HL-60 (cell line): ENCODE results near the gene PCDH18.

ENCODE experiments used
- DNase-seq, 2 experiments: peaks; one replicate each; pipeline ENCODE4 v3.0.0-alpha.2; 2010 to 2020; ENCODE audit warnings: low read depth in 1 of 2, low spot score in 1 of 2
- H3K27ac ChIP-seq: fragments of 250-450 bp; sonication (Bioruptor Pico); replicated peaks from 2 replicates; pipeline ENCODE4 v1.5.1; 2020; ENCODE audit warnings: mild to moderate bottlenecking, moderate library complexity
- H3K27me3 ChIP-seq: fragments of 250-450 bp; sonication (Bioruptor Pico); 2 replicates; pipeline ENCODE4 v1.5.1; 2021; ENCODE audit warnings: mild to moderate bottlenecking, moderate library complexity; ENCODE audit not compliant: insufficient read depth, poor library complexity, severe bottlenecking
- H3K4me3 ChIP-seq: replicated peaks from 2 replicates; pipeline ENCODE4 v1.5.1; 2011; ENCODE audit warnings: mild to moderate bottlenecking, control low read depth, low read length; ENCODE audit not compliant: insufficient read depth
- GABPA ChIP-seq: IDR thresholded peaks from 2 replicates; pipeline ENCODE4 v1.6.1; 2012; ENCODE audit warnings: low read depth
- POLR2AphosphoS5 ChIP-seq: IDR thresholded peaks from 2 replicates; pipeline ENCODE4 v1.6.1; 2012; ENCODE audit warnings: low read depth
- SPI1 ChIP-seq: IDR thresholded peaks from 2 replicates; pipeline ENCODE4 v1.6.1; 2012; ENCODE audit warnings: low read depth, mild to moderate bottlenecking, borderline replicate concordance
- long read RNA-seq: library from polyadenylated mRNA; unstranded; transcript quantifications from one replicate; pipeline ENCODE4 v2.0.0, GENCODE V29; 2020
- TF ChIP-seq, protein P1 (sequence below): IDR thresholded peaks from 2 replicates; pipeline ENCODE4 v1.6.1; 2012; ENCODE audit warnings: low read depth; ENCODE audit not compliant: insufficient replicate concordance
- TF ChIP-seq, protein P2 (sequence below): IDR thresholded peaks from one replicate; pipeline ENCODE4 v1.5.1; 2011; ENCODE audit warnings: low read length, control low read depth, inconsistent platforms; ENCODE audit not compliant: insufficient read depth

The PCDH18 gene, protein sequence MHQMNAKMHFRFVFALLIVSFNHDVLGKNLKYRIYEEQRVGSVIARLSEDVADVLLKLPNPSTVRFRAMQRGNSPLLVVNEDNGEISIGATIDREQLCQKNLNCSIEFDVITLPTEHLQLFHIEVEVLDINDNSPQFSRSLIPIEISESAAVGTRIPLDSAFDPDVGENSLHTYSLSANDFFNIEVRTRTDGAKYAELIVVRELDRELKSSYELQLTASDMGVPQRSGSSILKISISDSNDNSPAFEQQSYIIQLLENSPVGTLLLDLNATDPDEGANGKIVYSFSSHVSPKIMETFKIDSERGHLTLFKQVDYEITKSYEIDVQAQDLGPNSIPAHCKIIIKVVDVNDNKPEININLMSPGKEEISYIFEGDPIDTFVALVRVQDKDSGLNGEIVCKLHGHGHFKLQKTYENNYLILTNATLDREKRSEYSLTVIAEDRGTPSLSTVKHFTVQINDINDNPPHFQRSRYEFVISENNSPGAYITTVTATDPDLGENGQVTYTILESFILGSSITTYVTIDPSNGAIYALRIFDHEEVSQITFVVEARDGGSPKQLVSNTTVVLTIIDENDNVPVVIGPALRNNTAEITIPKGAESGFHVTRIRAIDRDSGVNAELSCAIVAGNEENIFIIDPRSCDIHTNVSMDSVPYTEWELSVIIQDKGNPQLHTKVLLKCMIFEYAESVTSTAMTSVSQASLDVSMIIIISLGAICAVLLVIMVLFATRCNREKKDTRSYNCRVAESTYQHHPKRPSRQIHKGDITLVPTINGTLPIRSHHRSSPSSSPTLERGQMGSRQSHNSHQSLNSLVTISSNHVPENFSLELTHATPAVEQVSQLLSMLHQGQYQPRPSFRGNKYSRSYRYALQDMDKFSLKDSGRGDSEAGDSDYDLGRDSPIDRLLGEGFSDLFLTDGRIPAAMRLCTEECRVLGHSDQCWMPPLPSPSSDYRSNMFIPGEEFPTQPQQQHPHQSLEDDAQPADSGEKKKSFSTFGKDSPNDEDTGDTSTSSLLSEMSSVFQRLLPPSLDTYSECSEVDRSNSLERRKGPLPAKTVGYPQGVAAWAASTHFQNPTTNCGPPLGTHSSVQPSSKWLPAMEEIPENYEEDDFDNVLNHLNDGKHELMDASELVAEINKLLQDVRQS
- long read RNA-seq: 0 reads

DNA sequence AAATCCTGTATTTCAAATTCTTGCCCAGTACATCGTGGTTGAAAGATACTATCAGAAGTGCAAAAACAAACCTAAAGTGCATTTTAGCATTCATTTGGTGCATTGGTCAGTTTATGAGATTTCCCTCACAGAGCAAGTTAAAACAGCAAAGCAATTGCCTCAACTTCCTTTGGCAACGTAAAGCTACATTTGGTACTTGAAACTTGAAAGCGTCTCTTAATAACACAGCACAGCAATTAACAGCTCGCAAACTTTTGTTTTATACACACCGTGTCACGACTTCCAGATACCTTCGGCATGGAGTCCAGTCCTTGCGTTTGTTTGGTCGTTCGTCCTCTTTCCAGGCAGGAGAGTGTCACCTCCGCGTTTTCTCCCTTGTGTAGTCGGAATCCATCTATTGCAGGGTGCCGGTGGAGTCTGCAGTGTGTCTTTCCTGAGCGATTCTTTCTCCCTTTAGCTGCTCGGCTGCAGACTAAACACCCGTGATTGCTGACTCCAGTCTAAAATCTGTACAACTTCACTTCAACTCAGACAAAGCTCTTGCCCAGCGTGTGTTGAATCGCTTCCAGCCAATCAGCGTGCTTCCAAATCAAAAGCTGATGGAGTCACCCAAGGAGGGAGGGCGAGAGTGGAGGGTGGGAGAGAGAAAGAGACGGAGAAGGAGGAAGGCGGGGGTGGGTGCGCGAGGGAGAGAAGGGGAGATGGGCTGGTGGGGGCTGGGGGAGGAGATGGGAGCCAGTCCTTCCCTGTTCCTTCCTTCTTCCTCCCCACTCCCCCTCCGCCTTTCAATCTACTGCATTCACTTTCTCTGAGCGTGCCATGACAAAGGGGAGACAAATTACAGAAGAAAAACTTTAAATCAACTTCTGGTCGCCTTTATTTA, at the start of gene PCDH18:
Gene PCDH18 (minus strand): TSS at position 509 of the 883 bp plus-strand sequence. CDS start 406 bp downstream, at position 103.
- no peak for DNase-seq
- Histone ChIP-seq H3K27ac (no peak within 1 kb of the TSS), H3K27me3 (peaks cover 7% of the 10 kb centered on the region), H3K4me3 (no peak within 1 kb of the TSS)
- TF ChIP-seq GABPA (no peak), SPI1 (no peak), POLR2AphosphoS5 (no peak)
- TF ChIP-seq, protein P1, sequence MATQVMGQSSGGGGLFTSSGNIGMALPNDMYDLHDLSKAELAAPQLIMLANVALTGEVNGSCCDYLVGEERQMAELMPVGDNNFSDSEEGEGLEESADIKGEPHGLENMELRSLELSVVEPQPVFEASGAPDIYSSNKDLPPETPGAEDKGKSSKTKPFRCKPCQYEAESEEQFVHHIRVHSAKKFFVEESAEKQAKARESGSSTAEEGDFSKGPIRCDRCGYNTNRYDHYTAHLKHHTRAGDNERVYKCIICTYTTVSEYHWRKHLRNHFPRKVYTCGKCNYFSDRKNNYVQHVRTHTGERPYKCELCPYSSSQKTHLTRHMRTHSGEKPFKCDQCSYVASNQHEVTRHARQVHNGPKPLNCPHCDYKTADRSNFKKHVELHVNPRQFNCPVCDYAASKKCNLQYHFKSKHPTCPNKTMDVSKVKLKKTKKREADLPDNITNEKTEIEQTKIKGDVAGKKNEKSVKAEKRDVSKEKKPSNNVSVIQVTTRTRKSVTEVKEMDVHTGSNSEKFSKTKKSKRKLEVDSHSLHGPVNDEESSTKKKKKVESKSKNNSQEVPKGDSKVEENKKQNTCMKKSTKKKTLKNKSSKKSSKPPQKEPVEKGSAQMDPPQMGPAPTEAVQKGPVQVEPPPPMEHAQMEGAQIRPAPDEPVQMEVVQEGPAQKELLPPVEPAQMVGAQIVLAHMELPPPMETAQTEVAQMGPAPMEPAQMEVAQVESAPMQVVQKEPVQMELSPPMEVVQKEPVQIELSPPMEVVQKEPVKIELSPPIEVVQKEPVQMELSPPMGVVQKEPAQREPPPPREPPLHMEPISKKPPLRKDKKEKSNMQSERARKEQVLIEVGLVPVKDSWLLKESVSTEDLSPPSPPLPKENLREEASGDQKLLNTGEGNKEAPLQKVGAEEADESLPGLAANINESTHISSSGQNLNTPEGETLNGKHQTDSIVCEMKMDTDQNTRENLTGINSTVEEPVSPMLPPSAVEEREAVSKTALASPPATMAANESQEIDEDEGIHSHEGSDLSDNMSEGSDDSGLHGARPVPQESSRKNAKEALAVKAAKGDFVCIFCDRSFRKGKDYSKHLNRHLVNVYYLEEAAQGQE: no peak
- TF ChIP-seq, protein P2, sequence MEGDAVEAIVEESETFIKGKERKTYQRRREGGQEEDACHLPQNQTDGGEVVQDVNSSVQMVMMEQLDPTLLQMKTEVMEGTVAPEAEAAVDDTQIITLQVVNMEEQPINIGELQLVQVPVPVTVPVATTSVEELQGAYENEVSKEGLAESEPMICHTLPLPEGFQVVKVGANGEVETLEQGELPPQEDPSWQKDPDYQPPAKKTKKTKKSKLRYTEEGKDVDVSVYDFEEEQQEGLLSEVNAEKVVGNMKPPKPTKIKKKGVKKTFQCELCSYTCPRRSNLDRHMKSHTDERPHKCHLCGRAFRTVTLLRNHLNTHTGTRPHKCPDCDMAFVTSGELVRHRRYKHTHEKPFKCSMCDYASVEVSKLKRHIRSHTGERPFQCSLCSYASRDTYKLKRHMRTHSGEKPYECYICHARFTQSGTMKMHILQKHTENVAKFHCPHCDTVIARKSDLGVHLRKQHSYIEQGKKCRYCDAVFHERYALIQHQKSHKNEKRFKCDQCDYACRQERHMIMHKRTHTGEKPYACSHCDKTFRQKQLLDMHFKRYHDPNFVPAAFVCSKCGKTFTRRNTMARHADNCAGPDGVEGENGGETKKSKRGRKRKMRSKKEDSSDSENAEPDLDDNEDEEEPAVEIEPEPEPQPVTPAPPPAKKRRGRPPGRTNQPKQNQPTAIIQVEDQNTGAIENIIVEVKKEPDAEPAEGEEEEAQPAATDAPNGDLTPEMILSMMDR: no peak

DNA sequence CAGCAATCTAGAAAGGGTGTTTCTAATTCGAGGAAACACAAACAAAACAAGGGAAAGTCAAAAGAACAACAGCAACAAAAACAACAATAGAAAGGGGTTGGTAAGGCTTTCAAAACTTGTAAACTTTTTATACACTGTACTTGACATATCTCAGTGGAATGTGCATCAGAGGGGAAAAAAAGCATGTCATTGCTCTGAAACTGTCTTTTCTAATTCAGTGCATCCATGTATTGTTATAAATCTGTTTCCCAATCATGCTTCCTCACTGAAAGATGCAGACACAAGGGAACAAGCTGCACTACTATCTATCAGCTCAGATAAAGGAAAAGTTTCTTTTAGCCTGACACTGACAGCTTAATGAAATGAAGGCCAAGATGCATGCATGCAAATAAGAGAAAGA, 44.2 kb upstream of the PCDH18 start:
- Histone ChIP-seq H3K4me3 (no peak overlapping the region), H3K27ac (no peak overlapping the region), H3K27me3 (no peaks in the 10 kb centered on the region)
- DNase-seq: no peak
- TF ChIP-seq GABPA: no peak
- no peak for TF ChIP-seq SPI1
- TF ChIP-seq, protein P1: no peak
- no peak for TF ChIP-seq POLR2AphosphoS5
- TF ChIP-seq, protein P2: no peak

DNA sequence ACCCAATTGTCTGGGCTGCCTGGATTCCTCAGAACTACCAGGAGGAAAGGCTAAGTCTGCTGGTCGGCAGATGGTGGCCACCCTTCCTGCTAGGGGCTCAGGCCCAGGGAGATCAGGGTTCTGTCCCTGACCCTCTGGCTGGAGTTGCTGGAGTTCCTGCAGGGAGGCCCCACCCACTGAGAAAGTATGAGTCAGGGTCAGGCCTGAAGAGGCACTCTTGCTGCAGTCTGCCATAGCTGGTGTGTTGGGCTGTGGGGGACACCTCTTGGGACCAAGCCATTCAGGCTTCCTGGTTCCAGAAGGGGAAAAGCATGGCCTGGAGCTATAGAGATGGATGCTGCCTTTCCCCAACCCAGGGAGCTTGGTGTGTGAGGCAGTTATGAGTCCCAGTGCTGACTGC, 40.4 kb upstream of the PCDH18 start:
- H3K4me3 ChIP-seq: no peak overlapping the region
- no peak overlapping the region for H3K27ac ChIP-seq
- no peak for DNase-seq
- TF ChIP-seq, protein P2: no peak
- TF ChIP-seq, protein P1: no peak
- no peak for TF ChIP-seq POLR2AphosphoS5
- no peak for TF ChIP-seq SPI1
- no peak for TF ChIP-seq GABPA
- H3K27me3 ChIP-seq: no peaks in the 10 kb centered on the region
